SU-DHL-6 (cell line): ENCODE measurements around the gene ACER1.

Source experiments
- H2AFZ ChIP-seq: fragments of 200-600 bp; sonication (generic); 2 replicates; pipeline ENCODE4 v1.6.1; 2014; ENCODE audit warnings: low read depth, mild to moderate bottlenecking, moderate library complexity, mixed read lengths, antibody characterized with exemption, low read length; ENCODE audit not compliant: severe bottlenecking
- H3F3A ChIP-seq: fragments of 200-600 bp; shearing (Covaris generic); 2 replicates; pipeline ENCODE4 v1.6.0; 2016; ENCODE audit warnings: antibody characterized with exemption, mild to moderate bottlenecking; ENCODE audit not compliant: insufficient read depth
- H3K27ac ChIP-seq: fragments of 200-600 bp; sonication (generic); 2 replicates; pipeline ENCODE4 v1.5.1; 2016; ENCODE audit warnings: low read depth, mild to moderate bottlenecking, low read length, moderate library complexity, mixed read lengths
- H3K27me3 ChIP-seq: fragments of 200-600 bp; sonication (generic), shearing (Covaris generic); 2 replicates; pipeline ENCODE4 v1.6.0; 2014; ENCODE audit warnings: mild to moderate bottlenecking, low read length
- H3K36me3 ChIP-seq: fragments of 200-600 bp; sonication (generic); 2 replicates; pipeline ENCODE4 v1.6.1; 2014; ENCODE audit warnings: mild to moderate bottlenecking, low read length, mixed read lengths
- H3K4me2 ChIP-seq: fragments of 300-600, 200-600 bp; shearing (Covaris generic), sonication (generic); 2 replicates; pipeline ENCODE4 v1.6.0; 2014; ENCODE audit warnings: low read length, low read depth, mild to moderate bottlenecking; ENCODE audit not compliant: poor library complexity, severe bottlenecking
- H3K4me3 ChIP-seq: fragments of 200-600 bp; sonication (generic); 2 replicates; pipeline ENCODE4 v1.5.1; 2014; ENCODE audit warnings: antibody characterized with exemption, low read length, mild to moderate bottlenecking, mixed read lengths; ENCODE audit not compliant: insufficient read depth, poor library complexity, severe bottlenecking
- H3K79me2 ChIP-seq: fragments of 200-600 bp; sonication (generic); 2 replicates; pipeline ENCODE4 v1.6.1; 2014; ENCODE audit warnings: mild to moderate bottlenecking, low read length, moderate library complexity; ENCODE audit not compliant: insufficient read depth
- H3K9ac ChIP-seq: fragments of 200-600 bp; sonication (generic); 2 replicates; pipeline ENCODE4 v1.7.0; 2014; ENCODE audit warnings: mild to moderate bottlenecking, low read length
- H3K9me2 ChIP-seq: fragments of 200-600 bp; sonication (generic); replicated peaks from 2 replicates; pipeline ENCODE4 v1.6.1; 2014; ENCODE audit warnings: low read length; ENCODE audit not compliant: insufficient read depth
- H3K9me3 ChIP-seq: fragments of 200-600 bp; sonication (generic); 2 replicates; pipeline ENCODE4 v1.6.1; 2014; ENCODE audit warnings: low read length, mixed read lengths; ENCODE audit not compliant: insufficient read depth
- H4K20me1 ChIP-seq: fragments of 200-600 bp; sonication (generic); 2 replicates; pipeline ENCODE4 v1.6.1; 2014; ENCODE audit warnings: low read depth, mild to moderate bottlenecking, antibody characterized with exemption, low read length, moderate library complexity, mixed read lengths
- EZH2phosphoT487 ChIP-seq: fragments of 200-600 bp; sonication (generic), shearing (Covaris generic); conservative IDR thresholded peaks from 2 replicates; pipeline ENCODE4 v1.6.1; 2018; ENCODE audit warnings: mild to moderate bottlenecking, antibody characterized with exemption, low read length, moderate library complexity, mixed read lengths
- TF ChIP-seq, protein P1 (sequence below): fragments of 200-600 bp; sonication (generic); IDR thresholded peaks from one replicate; pipeline ENCODE4 v1.5.1; 2017; ENCODE audit warnings: antibody characterized with exemption, mild to moderate bottlenecking, low read length, moderate library complexity; ENCODE audit not compliant: insufficient read depth, poor library complexity, severe bottlenecking

The ACER1 gene

DNA sequence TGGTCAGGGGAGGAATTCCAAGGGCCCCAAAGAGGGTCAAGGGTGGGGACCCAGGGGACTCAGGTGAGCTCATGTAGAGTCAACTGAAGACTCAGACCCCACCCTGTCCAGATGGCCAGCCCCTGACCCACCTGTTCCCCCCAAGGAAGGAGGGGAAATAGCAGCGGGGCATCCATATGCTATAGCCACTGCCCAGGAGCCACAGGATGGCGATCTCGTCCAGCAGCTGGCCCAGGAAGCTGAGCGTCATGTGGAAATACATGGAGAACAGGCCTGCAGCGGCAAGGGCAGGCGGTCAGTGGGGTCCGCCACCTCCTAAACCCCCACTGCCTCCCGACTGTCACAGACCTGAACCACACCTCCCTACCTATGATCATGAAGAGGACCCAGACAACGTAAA lies 21.4 kb downstream of the ACER1 start:
- Histone ChIP-seq H3K9ac (no peak overlapping the region), H3K27ac (no peak overlapping the region), H3K79me2 (no peaks in the 10 kb centered on the region), H3K27me3 (no peaks in the 10 kb centered on the region), H3K4me2 (no peak overlapping the region), H3K4me3 (no peak overlapping the region), H3F3A (no peaks in the 10 kb centered on the region), H2AFZ (no peak overlapping the region), H3K36me3 (no peaks in the 10 kb centered on the region), H4K20me1 (no peaks in the 10 kb centered on the region), H3K9me2 (no peaks in the 10 kb centered on the region), H3K9me3 (no peaks in the 10 kb centered on the region)
- TF ChIP-seq, protein P1, sequence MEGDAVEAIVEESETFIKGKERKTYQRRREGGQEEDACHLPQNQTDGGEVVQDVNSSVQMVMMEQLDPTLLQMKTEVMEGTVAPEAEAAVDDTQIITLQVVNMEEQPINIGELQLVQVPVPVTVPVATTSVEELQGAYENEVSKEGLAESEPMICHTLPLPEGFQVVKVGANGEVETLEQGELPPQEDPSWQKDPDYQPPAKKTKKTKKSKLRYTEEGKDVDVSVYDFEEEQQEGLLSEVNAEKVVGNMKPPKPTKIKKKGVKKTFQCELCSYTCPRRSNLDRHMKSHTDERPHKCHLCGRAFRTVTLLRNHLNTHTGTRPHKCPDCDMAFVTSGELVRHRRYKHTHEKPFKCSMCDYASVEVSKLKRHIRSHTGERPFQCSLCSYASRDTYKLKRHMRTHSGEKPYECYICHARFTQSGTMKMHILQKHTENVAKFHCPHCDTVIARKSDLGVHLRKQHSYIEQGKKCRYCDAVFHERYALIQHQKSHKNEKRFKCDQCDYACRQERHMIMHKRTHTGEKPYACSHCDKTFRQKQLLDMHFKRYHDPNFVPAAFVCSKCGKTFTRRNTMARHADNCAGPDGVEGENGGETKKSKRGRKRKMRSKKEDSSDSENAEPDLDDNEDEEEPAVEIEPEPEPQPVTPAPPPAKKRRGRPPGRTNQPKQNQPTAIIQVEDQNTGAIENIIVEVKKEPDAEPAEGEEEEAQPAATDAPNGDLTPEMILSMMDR = no peak
- TF ChIP-seq EZH2phosphoT487 = no peak

DNA sequence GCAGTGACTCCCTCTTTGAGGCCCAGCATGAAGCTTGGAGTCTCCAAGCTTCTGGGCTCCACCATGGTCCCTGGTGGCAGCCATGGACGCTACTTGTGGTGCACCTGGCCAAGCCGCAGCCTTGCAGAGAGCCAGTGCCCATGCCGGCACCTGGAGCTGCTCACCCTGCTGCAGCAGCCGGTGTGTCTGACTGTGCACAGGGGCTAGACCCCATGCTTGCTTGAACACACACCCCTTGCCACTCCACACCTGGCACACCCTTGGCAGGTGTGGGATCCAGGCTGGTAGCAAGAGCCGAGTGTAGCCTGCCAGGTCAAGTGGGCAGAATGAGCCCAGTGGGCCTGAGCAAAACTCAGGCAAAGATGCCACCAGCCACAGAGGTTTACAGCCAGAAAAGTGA lies 35.0 kb downstream of the ACER1 start:
- Histone ChIP-seq H3K4me3 (no peak overlapping the region), H3K9ac (no peak overlapping the region), H3K9me3 (peaks cover 5% of the 10 kb centered on the region; the same call in 1 of the 2 replicates), H3K4me2 (no peak overlapping the region), H4K20me1 (no peaks in the 10 kb centered on the region), H3K36me3 (no peaks in the 10 kb centered on the region), H3K27me3 (no peaks in the 10 kb centered on the region), H2AFZ (no peak overlapping the region), H3K9me2 (no peaks in the 10 kb centered on the region), H3K27ac (no peak overlapping the region), H3K79me2 (no peaks in the 10 kb centered on the region), H3F3A (no peaks in the 10 kb centered on the region)
- TF ChIP-seq, protein P1 = no peak
- TF ChIP-seq EZH2phosphoT487 = no peak

DNA sequence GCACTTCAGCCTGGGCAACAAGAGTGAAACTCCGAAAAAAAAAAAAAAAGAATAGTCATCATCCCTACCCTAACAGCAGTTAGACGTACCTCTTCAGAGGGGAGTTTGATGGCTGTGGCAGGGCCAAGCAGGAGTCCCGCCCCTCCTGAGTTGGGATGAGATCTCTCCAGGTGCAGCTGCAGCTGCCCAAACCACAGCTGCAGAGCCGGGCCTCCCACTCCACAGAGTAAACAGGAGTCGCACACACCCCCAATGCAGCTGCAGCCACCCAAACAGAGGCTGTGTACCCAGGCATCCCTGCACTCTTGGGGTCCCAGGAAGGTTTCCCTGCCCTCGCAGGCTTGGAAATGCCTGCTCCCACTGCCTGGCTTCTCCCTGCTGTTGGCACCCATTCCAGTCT lies 36.2 kb downstream of the ACER1 start:
- H3K9me2 ChIP-seq = no peaks in the 10 kb centered on the region
- H3K9me3 ChIP-seq = peaks cover 11% of the 10 kb centered on the region; the same call in 1 of the 2 replicates
- H3K27ac ChIP-seq = no peak overlapping the region
- H3K79me2 ChIP-seq = no peaks in the 10 kb centered on the region
- H2AFZ ChIP-seq = no peak overlapping the region
- H4K20me1 ChIP-seq = no peaks in the 10 kb centered on the region
- H3K36me3 ChIP-seq = no peaks in the 10 kb centered on the region
- no peak overlapping the region for H3K4me3 ChIP-seq
- TF ChIP-seq EZH2phosphoT487 = no peak
- TF ChIP-seq, protein P1 = no peak
- no peak overlapping the region for H3K4me2 ChIP-seq
- no peaks in the 10 kb centered on the region for H3F3A ChIP-seq
- H3K9ac ChIP-seq = no peak overlapping the region
- H3K27me3 ChIP-seq = no peaks in the 10 kb centered on the region

DNA sequence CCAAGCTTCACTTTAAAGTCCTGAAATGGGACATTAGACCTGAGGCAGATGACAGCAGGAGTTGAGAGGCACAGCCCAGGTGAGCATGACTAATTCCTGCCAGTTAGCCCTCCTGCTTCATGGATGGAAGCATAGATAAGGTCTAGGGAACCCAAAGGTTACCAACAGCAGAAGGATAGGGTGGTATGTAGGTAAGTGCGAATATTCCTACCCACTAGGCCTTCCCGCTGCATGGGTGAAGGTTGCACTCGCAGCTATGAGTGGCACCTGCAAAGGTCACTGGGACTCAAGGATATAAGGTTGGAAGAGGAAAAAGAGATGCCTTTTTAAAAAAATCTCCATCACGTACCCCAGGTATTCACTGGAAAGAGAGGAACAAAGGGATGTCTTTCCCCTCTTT lies 41.4 kb downstream of the ACER1 start:
- no peak overlapping the region for H3K4me3 ChIP-seq

More for the DNA sequence above, 41.4 kb downstream of the ACER1 start:
- no peaks in the 10 kb centered on the region for H3K36me3 ChIP-seq
- H3K9ac ChIP-seq = no peak overlapping the region
- H3F3A ChIP-seq = no peaks in the 10 kb centered on the region
- no peaks in the 10 kb centered on the region for H4K20me1 ChIP-seq
- no peak for TF ChIP-seq EZH2phosphoT487
- H3K27ac ChIP-seq = no peak overlapping the region
- peaks cover 35% of the 10 kb centered on the region; the same call in 1 of the 2 replicates for H3K9me3 ChIP-seq
- H2AFZ ChIP-seq = no peak overlapping the region
- no peak overlapping the region for H3K4me2 ChIP-seq
- H3K9me2 ChIP-seq = no peaks in the 10 kb centered on the region
- no peaks in the 10 kb centered on the region for H3K27me3 ChIP-seq
- no peaks in the 10 kb centered on the region for H3K79me2 ChIP-seq
